C4-2B (cell line): ENCODE measurements around the gene ZDHHC8.

Experiments
- CTCF ChIP-seq: fragments of 450-650 bp; conservative IDR thresholded peaks from 2 replicates; pipeline ENCODE4 v1.5.1; 2017; ENCODE audit warnings: mild to moderate bottlenecking
- ZFX ChIP-seq: fragments of 450-650 bp; IDR thresholded peaks from 2 replicates; pipeline ENCODE4 v1.6.1; 2017

- TF ChIP-seq CTCF (no peak), ZFX (no peak)
Observed at GRCh38 chr22:20169253-20169822, 37.7 kb downstream of the ZDHHC8 start.
